Right renal cortex interstitium (tissue), 3 donors: ENCODE data around the gene PDIK1L. TPM values are rescaled to one million over a fixed set of nuclear protein-coding genes. Genes with fewer than 3 reads are reported as not detected.
"Not testable (repeated sequence)": the region's sequence is repeated elsewhere in the genome, so short reads cannot be mapped to it uniquely, and the experiment has no call there.

ENCODE experiments used
- DNase-seq, 3 donors: peaks; one replicate each; pipeline ENCODE4 v3.0.0-alpha.2; 2013; ENCODE audit warnings: low read depth in 3 of 3, low spot score in 2 of 3
- polyA plus RNA-seq, 3 donors: library from polyadenylated mRNA; unstranded; fragments of 120-200 nt; gene quantifications; one replicate each; pipeline ENCODE4 v1.2.1, GENCODE V29; 2013; ENCODE audit not compliant: insufficient read length in 3 of 3

Gene PDIK1L
- polyA plus RNA-seq, 3 donors, result 20.5 to 22.0 (median 20.7) TPM

DNA sequence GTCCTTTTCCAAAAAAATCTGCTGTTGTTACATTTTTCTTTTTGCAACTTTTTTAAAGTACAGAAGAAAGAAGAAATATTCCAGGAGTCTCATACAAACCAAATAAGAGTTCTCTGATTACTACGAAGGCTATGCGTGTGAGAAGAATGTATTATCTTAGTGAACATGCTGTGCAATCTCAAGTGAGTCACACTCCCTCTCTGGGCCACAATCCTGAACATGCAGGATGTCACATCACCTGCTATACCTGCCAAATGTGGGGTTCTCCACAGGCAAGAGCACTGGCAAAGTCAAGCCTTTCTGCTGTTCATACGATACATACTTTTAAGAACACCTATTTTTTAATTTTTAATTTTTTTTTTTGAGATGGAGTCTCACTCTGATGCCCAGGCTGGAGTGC lies 22.5 kb upstream of the PDIK1L start:
- no peak for DNase-seq

DNA sequence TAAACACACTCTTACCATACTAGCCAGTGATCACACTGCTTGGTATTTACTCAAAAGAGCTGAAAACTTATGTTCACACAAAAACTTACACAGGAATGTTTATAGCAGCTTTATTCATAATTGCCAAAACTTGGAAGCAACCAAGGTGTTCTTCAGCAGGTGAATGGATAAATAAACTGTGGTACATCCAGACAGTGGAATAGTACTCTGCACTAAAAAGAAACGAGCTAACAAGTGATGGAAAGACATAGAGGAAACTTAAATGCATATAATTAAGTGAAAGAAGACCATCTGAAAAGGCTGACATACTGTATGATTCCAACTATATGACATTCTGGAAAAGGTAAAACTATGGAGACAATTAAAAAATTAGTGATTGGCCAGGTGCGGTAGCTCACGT lies 20.7 kb upstream of the PDIK1L start:
- DNase-seq, result no peak

DNA sequence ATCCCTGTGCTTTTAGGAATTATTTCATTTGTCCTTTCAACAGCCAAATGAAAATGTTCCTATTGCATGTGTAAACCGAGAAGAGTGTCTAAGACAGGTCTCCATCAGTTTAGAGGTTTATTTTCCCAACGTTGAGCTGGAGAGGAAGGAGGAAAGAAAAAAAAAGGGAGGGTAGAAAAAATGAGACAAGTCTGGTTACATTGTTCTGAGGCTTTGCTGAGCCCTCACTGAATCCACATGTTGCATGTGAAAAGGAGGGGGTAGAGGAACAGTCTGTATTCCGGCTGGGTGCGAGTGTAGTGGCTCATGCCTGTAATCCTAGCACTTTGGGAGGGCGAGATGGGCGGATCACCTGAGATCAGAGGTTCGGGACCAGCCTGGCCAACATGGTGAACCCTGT lies 19.2 kb upstream of the PDIK1L start:
- no peak for DNase-seq

DNA sequence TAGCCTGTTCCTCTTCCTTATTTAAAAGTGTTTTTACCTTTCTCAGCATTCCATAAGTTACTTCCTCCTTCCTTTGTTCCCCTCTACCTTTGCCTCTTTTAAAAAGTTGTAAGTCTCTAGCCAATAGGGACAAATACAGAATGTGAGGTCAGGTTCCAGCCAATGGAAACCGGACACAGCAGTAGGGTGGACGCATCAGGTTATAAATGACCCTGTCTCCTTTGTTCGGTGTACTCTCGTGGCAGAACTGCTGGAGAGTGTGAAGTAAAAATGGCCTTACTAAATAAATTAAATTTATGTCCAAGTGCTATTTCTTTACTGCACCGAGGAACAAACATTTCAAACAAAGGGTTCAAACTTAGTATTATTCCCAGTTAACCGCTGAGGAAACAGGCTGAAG lies 18.1 kb upstream of the PDIK1L start:
- DNase-seq, result not testable (repeated sequence)

DNA sequence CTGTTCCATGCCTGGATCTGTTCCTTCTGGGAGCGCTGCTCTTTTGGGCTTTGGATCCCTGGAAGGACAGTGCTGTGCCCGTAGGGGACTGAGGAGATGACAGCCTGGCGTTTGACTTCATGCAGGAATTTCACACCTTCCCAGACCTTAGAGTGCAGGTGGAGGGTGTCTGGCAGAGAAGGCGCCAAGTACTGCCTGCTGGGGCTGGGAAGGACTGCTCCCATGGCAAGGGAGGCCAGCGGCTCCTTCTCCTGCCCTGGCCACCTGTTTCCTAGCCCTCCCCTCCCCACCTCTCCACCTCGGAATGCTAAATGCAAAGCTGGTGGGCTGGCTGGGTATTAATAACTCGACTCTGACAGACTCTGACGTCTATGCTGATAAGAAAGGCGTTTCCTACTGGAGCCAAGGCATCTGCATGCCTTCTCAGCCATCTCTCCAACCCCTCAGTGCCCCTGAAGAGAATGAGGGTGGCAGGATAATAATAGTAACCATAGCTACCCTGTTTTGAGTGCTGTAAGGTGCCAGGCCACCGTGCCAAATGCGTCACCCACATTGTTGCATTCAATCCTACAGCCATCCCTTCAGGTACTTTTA lies 17.5 kb upstream of the PDIK1L start:
- DNase-seq, result no peak

DNA sequence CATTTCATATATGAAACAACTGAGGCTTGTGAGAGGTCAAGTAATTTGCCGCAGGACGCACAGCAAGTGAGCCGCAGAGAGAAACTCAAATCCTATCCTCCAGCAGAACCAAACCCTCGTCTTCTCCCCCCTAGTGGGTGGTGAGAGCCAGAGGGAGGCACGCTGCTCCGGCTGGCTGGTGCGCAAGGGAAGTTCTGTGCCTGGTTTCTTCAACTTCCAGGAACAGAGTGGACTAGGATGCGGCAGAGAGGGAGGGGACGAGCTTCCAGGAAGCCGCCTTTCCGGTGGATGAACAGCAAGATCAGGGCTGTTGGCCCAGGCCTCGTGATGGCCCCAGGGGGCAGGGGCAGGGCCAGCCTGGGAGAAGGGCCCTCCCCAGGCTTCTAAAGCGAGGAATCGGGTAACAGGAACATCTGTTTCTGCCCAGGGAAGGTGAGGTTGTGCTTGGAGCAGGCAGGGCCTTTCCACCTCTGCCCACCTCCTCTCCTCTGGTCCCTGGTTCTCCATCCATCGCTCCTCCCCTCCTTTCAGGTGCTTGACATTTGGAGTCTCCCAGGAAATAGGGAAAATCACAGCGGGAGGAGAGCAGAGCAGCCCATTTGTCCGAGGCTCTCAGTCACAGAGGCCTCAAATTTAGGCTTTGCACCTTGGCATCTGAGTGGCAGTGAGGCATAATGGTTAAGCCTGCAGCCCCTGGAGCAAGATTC lies 16.8 kb upstream of the PDIK1L start:
- no peak for DNase-seq

DNA sequence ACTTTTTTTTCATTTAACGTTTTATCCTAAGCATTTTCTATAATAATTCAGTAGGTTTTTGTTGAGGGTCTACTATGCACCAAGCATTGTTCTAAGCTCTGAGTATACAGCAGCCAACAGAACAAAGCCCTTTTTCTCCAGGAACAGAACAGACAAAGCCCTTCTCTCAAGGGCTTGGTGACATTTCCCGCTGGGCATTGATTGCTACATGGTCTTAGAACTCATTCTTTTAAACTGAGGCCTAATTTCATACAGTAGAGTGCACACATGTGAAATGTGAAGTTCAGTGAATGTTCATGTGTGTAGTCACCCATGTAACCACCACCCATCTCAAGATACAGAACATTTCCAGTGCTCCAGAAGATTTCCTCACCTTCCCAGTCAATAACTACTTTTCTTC lies 15.2 kb upstream of the PDIK1L start:
- DNase-seq, result no peak

DNA sequence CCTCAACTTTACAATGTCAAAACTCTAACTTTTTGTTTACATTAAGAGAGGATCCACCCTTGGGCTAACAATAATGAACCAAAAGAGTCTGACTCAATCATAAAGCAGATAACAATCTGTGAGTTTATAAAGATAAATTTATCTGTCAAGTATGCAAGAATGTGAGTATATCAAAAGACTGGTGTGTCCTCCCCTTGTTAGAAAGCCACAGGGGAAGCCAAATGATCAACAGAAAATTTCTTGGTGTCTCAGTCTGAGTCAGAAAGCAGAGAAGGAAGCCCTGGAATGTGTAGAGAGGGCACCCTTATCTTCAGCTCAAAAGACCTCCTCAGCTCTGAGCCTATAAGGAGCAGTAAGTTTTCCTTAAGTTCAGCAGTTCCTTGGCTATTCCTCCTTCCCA lies 13.9 kb upstream of the PDIK1L start:
- no peak for DNase-seq

DNA sequence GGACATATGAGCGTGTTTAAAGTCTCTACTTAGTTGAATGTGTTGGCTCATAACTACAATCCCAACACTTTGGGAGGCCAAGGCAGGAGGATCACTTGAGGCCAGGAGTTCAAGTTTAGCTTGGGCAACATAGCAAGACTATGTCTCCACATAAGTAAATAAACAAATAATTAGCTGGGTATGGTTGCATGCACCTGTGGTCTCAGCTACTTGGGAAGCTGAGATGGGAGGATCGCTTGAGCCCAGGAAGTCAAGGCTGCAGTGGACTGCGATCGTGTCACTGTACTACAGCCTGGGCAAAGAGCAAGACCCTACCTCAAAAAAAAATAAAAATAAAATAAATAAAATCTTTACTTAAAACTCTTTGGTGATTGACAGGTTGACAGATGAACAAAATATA lies 13.0 kb upstream of the PDIK1L start:
- DNase-seq, result no peak

DNA sequence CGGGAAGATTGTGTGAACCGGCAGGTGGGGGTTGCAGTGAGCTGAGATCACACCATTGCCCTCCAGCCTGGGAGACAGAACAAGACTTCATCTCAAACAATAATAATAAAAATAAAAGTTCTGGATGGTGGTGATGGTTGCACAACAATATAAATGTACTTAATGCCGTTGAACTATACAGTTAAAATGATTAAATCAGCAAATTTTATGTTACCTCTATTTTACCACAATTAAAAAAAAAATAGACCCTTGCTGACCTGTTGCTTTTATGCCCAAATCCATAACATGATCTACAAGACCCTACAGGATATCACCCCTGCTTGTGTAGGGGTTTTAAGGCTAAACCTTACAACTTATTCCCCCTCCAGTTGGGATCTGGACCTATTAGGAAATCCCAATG lies 11.8 kb upstream of the PDIK1L start:
- DNase-seq, result no peak

DNA sequence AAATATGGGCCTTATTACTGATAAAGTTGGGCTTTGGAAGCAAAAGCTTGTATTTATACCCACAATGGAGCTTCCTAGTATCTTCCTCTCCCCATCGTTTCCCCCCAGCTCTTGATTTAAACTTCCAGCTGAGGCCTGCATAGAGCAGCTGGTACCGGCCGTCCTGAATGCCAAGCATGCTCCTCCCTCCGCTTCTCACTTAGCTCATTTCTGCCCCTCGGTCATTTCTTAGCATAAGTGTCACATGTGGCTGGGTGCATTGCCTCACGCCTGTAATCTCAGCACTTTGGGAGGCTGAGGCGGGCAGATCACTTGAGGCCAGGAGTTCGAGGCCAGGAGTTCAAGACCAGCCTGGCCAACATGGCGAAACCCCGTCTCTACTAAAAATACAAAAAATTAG lies 11.4 kb upstream of the PDIK1L start:
- not testable (repeated sequence) for DNase-seq

DNA sequence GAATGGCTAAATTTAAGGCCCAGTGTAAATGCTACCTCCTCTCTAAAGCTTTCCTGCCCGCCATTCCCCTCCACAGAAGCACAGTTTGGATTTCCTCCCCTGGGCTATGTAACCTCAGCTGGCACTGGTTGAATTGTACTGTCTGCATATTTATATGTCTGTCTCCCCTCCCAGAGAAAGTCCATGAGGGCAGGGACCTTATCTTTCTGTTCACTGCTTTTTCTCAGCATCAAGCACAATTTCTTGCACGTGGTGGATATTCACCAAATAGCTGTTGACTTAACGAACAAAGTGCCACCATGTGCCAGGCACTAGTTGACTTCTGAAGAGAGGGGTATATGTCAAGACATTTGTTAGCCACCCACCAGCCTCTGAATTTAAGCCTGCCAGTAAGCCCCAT lies 9.5 kb upstream of the PDIK1L start:
- no peak for DNase-seq

DNA sequence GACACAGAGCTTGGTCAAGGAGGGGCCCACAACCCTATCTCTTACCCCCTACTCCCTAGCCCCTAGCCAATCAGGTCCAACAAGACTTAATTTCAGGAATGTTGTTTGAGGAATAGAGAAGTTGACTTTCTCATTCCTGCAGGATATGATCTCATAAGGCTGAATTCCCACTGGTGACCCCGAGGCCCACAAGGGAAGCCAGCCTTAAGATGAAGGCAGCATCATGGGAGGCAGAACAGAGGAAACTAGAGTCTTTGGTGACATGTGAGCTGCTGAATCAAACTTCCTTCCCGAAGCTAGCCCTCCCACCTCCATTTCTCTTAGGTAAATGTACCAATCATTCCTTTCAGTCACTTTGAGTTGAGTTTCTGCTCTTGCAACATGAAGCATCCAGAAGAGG lies 9.1 kb upstream of the PDIK1L start:
- DNase-seq, result no peak

DNA sequence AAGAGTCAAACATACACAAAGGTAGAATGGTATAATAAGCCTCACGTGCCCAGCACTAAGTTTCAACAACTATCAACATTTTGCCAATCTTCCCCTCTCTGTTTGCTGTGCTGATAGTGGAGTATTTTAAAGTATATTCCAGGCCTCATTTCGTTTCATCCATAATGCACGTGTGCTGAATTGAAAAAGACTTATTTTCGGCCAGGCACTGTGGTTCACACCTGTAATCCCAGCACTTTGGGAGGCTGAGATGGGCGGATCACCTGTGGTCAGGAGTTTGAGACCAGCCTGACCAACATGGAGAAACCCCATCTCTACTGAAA lies 6.4 kb upstream of the PDIK1L start:
- not testable (repeated sequence) for DNase-seq

DNA sequence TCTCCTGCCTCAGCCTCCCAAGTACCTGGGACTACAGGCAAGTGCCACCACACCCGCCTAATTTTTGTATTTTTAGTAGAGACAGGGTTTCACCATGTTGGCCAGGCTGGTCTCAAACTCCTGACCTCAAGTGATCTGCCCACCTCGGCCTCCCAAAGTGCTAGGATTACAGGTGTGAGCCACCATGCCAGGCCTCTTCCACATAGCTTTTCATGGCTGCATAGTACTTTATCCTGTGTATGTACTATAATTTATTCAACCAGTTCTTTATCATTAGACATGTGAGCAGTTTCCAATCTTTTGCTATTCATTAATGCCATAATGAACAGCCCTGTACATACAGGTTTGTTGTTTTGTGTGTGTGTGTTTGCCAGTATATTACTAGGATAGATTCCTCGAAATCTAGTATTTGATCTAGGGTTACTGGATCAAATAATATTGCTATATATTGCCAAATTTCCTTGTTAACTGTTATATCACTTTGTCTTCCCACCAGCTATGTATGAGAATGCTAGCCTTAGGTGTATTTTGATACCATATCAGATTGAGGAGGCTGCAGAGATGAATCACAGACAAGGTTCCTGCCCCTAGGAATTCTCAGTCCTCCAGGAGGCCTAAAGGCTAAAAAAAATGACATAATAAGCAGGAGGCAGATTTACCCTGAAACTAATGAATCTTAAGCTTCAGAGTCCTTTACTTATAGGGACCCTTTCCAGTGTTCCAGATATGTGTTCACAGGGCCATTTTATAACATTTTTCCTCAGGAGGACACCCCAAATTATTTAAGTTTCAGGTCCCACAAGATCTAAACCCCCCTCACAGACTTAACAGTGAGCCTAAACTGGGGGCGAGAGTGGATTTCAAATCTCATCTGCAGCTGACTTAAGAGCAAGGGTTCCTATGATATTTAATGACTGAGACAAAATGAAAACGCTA lies 2.1 kb upstream of the PDIK1L start:
- DNase-seq, result no peak

DNA sequence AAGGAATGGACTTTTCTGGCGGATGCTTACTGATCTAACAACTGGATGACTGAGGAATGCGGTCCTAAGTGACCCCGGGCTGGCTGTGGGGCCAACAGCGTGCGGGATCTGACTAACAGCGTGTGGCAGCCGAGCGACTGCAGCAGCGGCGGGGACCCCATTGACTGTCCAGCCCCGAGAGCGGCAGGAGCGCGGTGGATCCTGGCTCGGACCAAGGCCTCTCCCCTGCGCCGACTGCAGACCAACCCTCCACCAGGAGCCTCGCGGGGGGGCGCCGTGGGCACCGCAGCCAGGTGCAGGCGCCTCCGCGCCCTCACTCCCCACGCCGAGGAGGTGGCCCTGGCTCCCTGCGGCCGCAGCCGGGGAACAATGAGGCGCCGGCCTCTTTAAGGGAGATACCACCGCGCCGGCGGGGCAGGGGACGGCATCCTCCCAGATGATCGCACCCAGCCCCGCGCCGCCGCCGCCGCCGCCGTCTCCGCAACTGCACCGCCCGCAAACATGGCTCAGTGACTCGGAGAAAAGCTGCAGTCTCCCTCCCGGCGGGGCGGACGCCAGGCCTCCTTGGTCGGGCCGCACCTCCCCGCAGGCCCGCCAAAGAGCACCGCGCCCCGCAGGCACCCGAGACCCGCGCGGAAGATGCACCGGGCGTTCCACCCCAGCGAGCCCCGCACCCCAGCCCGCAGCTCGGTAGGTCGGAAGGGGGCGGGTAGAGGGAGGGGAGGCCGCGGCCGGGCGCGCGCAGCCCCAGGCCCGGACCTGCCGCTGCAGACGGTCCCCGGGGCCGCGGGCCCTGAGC lies 694 bp upstream of the PDIK1L start:
- peak in 2 of 3 donors; percentile 57 to 62 for DNase-seq

DNA sequence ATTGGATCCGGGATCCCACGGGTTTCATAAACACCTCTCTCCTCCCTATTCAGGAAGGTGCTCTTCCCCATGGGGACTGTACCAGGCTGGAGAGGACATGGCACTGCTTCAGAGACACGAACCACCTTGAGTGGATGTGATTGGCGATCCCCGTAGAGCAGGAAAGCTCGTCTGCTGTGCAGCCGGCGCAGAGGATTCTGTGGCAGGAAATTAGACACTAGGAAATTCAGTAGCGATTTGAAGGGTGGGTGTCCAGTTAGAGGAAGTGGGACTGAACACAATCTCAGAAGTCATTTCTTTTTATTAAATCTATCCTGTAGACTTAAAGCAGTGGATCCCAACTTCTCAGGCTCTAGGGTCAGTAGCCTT lies 767 bp downstream of the PDIK1L start:
- DNase-seq, result no peak

DNA sequence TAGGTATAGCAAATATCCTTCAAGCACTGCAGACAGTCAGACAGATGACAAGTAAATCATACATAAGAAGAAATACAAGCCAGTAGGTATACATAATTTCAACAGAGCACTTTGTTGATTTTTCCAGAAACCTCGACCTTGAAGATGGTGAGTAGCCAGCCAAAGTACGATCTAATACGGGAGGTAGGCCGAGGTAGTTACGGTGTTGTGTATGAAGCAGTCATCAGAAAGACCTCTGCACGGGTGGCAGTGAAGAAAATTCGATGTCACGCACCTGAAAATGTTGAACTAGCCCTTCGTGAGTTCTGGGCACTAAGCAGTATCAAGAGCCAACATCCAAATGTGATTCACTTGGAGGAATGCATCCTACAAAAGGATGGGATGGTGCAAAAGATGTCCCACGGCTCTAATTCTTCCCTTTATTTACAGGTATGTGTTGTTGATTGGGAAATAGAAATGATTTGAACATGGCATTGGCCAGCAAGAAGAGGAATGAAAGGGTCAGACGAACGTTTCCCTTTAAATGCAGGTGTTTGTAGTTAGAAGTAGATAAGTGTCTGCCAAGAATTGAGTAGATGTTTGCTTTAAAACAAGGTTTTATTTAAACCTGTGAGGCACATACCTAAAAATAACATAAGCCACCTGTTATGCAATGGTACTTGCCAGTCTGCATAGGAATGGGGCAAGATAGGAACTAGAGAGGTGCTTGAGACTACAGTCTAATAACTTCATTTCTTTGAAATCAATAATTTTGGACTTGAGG lies 2.7 kb downstream of the PDIK1L start:
- DNase-seq, result no peak

DNA sequence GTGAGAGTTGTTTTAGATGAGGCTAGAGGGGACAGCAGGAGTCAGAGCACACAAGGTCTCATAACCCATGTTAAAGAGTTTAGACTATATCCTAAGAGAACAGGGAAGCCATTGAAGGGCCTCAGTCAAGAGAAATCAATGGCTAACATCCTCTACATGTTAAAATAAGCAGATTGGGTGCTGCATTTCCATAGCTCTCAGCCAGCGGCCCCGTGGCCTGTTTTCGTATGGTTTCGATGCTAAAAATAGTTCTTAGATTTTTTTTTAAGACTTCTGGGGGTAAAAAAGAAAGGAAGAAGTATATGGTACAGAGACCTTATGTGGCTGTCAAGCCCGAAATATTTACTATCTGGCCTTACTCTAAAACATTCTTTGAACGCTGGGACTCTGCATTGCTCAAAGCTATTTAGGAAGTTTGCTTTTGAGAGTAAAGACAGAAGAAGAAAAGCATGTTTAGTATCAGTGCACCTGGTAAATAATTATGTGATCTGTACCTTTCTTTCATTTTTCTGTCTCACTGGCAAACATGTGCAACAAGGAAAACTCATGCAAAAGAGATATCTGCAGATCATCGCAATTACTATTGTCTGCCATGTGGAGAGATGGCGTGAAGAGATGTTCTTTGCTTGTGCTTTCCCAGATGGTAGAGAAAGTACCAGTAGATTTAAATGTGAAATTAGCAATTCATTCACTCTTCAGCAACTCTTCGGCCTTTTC lies 8.4 kb downstream of the PDIK1L start:
- no peak for DNase-seq
